NT2/D1 (cell line): Measurements from ENCODE around the gene CADM2.

ENCODE experiments used
- SUZ12 ChIP-seq: IDR thresholded peaks from 2 replicates; pipeline ENCODE4 v1.6.1; 2011; ENCODE audit not compliant: insufficient read length, insufficient read depth; ENCODE audit errors: extremely low read depth
- YY1 ChIP-seq: IDR thresholded peaks from 2 replicates; pipeline ENCODE4 v1.6.1; 2011; ENCODE audit not compliant: insufficient read length, insufficient read depth

GRCh38 chr3:85502148-85502875, 543.5 kb downstream of the CADM2 start:
- no peak for TF ChIP-seq YY1
- no peak for TF ChIP-seq SUZ12
